GM21423 (cell line): ENCODE measurements around the gene PTPRD.

ENCODE experiments used
- ATAC-seq: cut with Tn5 transposase; IDR thresholded peaks from one replicate; pipeline ENCODE4 v1.9.1; 2021; ENCODE audit warnings: mild to moderate bottlenecking, moderate library complexity; ENCODE audit not compliant: unreplicated experiment

PTPRD gene

DNA sequence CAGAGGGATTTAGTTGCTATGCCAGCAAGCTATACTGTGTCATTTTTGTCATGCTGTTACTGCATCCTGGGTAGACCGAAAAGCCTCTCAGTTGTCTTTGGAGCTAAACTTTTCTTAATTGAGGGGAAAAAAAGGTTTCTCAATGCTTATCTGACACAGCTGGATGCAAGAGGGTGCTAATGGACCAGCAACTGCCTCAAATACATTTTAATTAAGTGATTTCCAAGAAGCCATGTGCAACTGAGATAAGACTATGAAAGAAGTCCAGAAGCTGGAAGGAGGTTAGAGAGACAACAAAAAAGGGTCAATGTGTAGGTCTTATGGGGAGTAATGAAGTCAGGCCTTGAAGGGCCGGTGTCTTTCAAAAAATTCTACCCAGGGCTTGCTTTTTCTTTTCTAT is 2347.5 kb downstream of the PTPRD start:
- no peak for ATAC-seq
